DND-41 (cell line): Measurements from ENCODE around the gene USP13.

Experiments
- CTCF ChIP-seq: IDR thresholded peaks from 2 replicates; pipeline ENCODE4 v1.5.1; 2012; ENCODE audit warnings: borderline replicate concordance, low read length, moderate library complexity, mild to moderate bottlenecking; ENCODE audit not compliant: poor library complexity, severe bottlenecking; ENCODE audit errors: extremely low read depth
- EZH2 ChIP-seq: IDR thresholded peaks from 3 replicates; pipeline ENCODE4 v1.6.1; 2012; ENCODE audit warnings: borderline replicate concordance, low read depth, mild to moderate bottlenecking, moderate library complexity, low read length, inconsistent platforms; ENCODE audit not compliant: severe bottlenecking

- no peak for TF ChIP-seq CTCF
- TF ChIP-seq EZH2 = no peak
Measured at GRCh38 chr3:179807588-179807987, 154.7 kb downstream of the USP13 start.
